ENCODE data around the gene GAB3.
A peak's percentile ranks its signal among the peaks of the same experiment; 100 is the strongest.

Gene GAB3

GRCh38 chrX:154749856-154750255 lies 1.0 kb downstream of the GAB3 start:
- no peak for DNase-seq

- DNase-seq, result peak; percentile 56
Observed at GRCh38 chrX:154748712-154749339, 2.1 kb downstream of the GAB3 start.

- DNase-seq, result no peak
Observed at GRCh38 chrX:154742613-154743012, 8.3 kb downstream of the GAB3 start.

GRCh38 chrX:154739952-154740465 lies 10.9 kb downstream of the GAB3 start:
- no peak for DNase-seq

GRCh38 chrX:154738011-154738738 lies 12.7 kb downstream of the GAB3 start:
- peak; percentile 68 for DNase-seq

GRCh38 chrX:154737136-154737535 lies 13.7 kb downstream of the GAB3 start:
- no peak for DNase-seq

GRCh38 chrX:154735695-154736393 lies 15.0 kb downstream of the GAB3 start:
- peak; percentile 87 for DNase-seq

- peak; percentile 49 for DNase-seq
Observed at GRCh38 chrX:154734061-154734781, 16.7 kb downstream of the GAB3 start.

GRCh38 chrX:154733066-154733425 lies 17.8 kb downstream of the GAB3 start:
- DNase-seq, result peak; percentile 57

GRCh38 chrX:154732421-154733065 lies 18.3 kb downstream of the GAB3 start:
- DNase-seq, result peak; percentile 73

GRCh38 chrX:154731881-154732280 lies 19.0 kb downstream of the GAB3 start:
- no peak for DNase-seq

- no peak for DNase-seq
Observed at GRCh38 chrX:154731184-154731583, 19.7 kb downstream of the GAB3 start.

- DNase-seq, result peak; percentile 61
Observed at GRCh38 chrX:154730253-154730891, 20.5 kb downstream of the GAB3 start.

GRCh38 chrX:154729439-154729838 lies 21.4 kb downstream of the GAB3 start:
- DNase-seq, result no peak

- no peak for DNase-seq
Observed at GRCh38 chrX:154728431-154729190, 22.3 kb downstream of the GAB3 start.

GRCh38 chrX:154727871-154728270 lies 23.0 kb downstream of the GAB3 start:
- peak; percentile 72 for DNase-seq

- DNase-seq, result peak; percentile 22
Observed at GRCh38 chrX:154727418-154727817, 23.5 kb downstream of the GAB3 start.

- no peak for DNase-seq
Observed at GRCh38 chrX:154724993-154725756, 25.7 kb downstream of the GAB3 start.

- no peak for DNase-seq
Observed at GRCh38 chrX:154721155-154721554, 29.7 kb downstream of the GAB3 start.

GRCh38 chrX:154720067-154720466 lies 30.8 kb downstream of the GAB3 start:
- no peak for DNase-seq
